Muscle layer of colon (tissue), 2 donors: ENCODE data around the gene EPHA2.

ENCODE experiments used
- H3K27ac ChIP-seq: one replicate; pipeline ENCODE4 v1.7.0; 2013; ENCODE audit warnings: low read depth, mild to moderate bottlenecking, low read length, moderate library complexity
- H3K27me3 ChIP-seq, 2 donors: one replicate each; pipeline ENCODE4 v1.7.0; 2013; ENCODE audit warnings: low read length in 2 of 2, mild to moderate bottlenecking in 2 of 2; ENCODE audit not compliant: insufficient read depth in 2 of 2, control insufficient read depth in 1 of 2
- H3K36me3 ChIP-seq: one replicate; pipeline ENCODE4 v1.7.0; 2013; ENCODE audit warnings: mild to moderate bottlenecking, low read length; ENCODE audit not compliant: insufficient read depth
- H3K4me1 ChIP-seq: one replicate; pipeline ENCODE4 v1.7.0; 2013; ENCODE audit warnings: mild to moderate bottlenecking, low read length; ENCODE audit not compliant: insufficient read depth
- H3K4me3 ChIP-seq, 2 donors: one replicate each; pipeline ENCODE4 v1.7.0; 2013; ENCODE audit warnings: low read length in 2 of 2, low read depth in 1 of 2, mild to moderate bottlenecking in 1 of 2, moderate library complexity in 1 of 2
- H3K9ac ChIP-seq: one replicate; pipeline ENCODE4 v1.7.0; 2013; ENCODE audit warnings: low read length
- H3K9me3 ChIP-seq: one replicate; pipeline ENCODE4 v1.7.0; 2013; ENCODE audit warnings: mild to moderate bottlenecking, low read length
- donor health status: abdominal sarcoma.
- donor health status: Adenocarcinoma of cecum.

The EPHA2 gene

DNA sequence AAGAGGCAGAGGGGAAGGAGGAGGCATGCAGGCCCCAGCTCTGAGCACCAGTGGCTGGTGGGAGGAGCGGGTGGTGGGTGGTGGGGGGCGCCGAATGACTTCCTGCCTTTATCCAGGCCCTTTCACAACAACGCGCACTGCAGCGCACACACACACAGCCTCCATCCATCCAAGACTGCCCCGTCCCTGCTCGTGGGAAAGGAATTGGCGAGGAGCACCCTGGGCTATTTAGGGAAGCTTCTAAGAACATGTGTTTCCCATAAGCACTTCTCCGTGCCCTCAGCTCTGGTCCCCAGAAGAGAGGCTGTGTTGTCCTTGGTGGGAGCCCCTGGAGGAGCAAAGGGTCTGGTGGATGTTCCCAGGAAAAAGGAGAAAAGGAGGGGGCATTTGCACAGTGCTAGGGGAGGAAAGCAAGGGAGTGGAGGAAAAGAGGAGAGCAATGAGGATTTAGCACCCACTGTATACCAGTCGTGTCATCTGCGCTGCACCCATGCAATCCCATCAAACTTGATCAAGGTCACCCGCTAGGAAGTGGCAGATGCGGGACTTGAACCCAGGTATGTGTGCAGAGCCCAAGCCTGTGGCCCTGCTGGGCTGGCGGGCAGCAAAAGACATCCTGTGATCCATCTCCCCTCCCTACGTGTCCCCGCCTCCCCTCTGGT, 28.1 kb downstream of the EPHA2 start:
- H3K4me3 ChIP-seq, result no peak overlapping the region
- no peak overlapping the region for H3K9ac ChIP-seq
- no peaks in the 10 kb centered on the region for H3K9me3 ChIP-seq
- H3K27ac ChIP-seq, result no peak overlapping the region
- no peaks in the 10 kb centered on the region for H3K4me1 ChIP-seq
- H3K36me3 ChIP-seq, result no peaks in the 10 kb centered on the region
- H3K27me3 ChIP-seq, result no peaks in the 10 kb centered on the region

DNA sequence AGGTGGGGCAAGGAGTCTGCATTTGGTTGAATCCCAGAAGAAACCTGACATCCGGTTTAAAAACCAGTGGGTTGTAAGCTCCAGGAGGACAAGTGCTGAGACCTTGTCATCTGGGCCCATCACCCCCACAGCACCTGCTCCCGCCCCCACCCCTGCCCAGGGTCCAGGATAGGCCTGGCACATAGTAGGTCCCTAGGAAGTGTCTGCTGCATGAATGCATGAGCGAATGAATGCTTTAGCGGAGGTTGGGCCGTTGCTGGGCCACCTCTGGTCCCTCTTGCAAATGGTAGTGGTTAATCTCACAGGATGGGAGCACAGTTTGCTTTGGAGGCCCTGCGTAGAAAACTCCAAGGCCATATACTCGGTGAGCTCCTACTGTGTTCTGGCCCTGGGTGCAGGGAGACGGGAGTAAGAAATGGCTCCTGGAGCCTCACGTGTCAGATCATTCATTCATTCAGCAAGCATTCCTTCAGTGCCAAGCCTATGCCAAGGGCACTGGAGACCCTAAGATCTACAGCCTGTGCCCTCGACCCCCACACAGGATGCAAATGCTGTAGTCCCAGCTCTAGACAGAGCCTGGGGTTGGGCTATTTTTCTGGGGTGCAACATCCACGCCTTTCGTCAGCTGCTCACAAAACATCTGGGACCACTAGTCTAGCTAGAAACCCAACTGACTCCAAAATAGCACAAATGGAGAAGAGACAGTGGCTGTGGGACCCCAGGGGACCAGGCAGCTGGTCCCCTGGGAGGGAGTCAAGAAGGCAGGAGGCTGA, 28.9 kb downstream of the EPHA2 start:
- Histone ChIP-seq H3K27me3 (no peaks in the 10 kb centered on the region), H3K27ac (no peak overlapping the region), H3K36me3 (no peaks in the 10 kb centered on the region)

GRCh38 chr1:16126160-16126559, 29.7 kb downstream of the EPHA2 start:
- H3K27ac ChIP-seq, result no peak overlapping the region
- no peaks in the 10 kb centered on the region for H3K27me3 ChIP-seq
- H3K9me3 ChIP-seq, result no peaks in the 10 kb centered on the region
- no peaks in the 10 kb centered on the region for H3K36me3 ChIP-seq
- H3K4me3 ChIP-seq, result no peak overlapping the region
- no peak overlapping the region for H3K9ac ChIP-seq
- H3K4me1 ChIP-seq, result no peaks in the 10 kb centered on the region

More for the DNA sequence above, 28.9 kb downstream of the EPHA2 start:
- no peak overlapping the region for H3K4me3 ChIP-seq
- no peaks in the 10 kb centered on the region for H3K4me1 ChIP-seq
- no peaks in the 10 kb centered on the region for H3K9me3 ChIP-seq
- H3K9ac ChIP-seq, result no peak overlapping the region

GRCh38 chr1:16125483-16125882, 30.4 kb downstream of the EPHA2 start:
- no peaks in the 10 kb centered on the region for H3K4me1 ChIP-seq

GRCh38 chr1:16125088-16125470, 30.8 kb downstream of the EPHA2 start:
- H3K9me3 ChIP-seq, result no peaks in the 10 kb centered on the region
- no peaks in the 10 kb centered on the region for H3K27me3 ChIP-seq
- no peak overlapping the region for H3K9ac ChIP-seq
- H3K4me1 ChIP-seq, result no peaks in the 10 kb centered on the region
- H3K36me3 ChIP-seq, result no peaks in the 10 kb centered on the region
- no peak overlapping the region for H3K27ac ChIP-seq
- no peak overlapping the region for H3K4me3 ChIP-seq

More at GRCh38 chr1:16125483-16125882, 30.4 kb downstream of the EPHA2 start:
- Histone ChIP-seq H3K9me3 (no peaks in the 10 kb centered on the region), H3K9ac (no peak overlapping the region), H3K4me3 (no peak overlapping the region), H3K27me3 (no peaks in the 10 kb centered on the region), H3K36me3 (no peaks in the 10 kb centered on the region), H3K27ac (no peak overlapping the region)

DNA sequence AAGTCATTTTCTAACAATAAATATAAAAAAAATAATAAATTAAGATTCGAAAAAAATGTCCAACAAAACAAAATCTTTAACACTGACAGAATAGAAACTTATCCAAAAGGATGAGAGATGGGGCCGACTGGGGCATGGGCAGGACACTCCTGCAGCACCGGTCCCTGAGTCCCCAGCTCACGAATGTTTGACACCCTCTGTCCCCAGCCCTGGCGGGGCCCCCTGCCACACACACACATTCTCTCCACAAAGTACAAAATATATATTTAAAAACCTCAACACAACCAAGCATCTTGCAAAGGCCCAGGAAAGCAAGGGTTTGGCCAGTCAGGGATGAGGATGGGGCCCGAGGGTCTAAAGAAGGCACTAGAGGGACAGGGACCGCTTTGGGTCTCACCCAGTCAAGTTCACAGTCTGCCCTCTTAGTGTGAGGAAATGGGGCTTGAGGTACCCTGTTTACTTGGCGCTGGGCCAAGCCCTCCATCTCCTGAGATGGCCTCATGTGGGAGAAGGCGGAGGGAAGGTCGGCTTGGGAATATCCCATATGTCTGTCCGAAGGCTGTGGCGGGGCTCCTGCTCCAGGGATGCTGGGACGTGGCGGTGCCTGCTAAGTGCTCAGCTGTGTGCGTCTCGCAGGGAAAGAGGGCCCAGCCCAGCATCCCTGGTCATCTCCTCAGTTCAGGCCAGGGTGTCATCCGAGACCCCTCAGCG, 31.3 kb downstream of the EPHA2 start:
- no peak overlapping the region for H3K27ac ChIP-seq
- no peaks in the 10 kb centered on the region for H3K4me1 ChIP-seq
- no peaks in the 10 kb centered on the region for H3K9me3 ChIP-seq
- no peaks in the 10 kb centered on the region for H3K36me3 ChIP-seq
- no peak overlapping the region for H3K9ac ChIP-seq
- H3K4me3 ChIP-seq, result no peak overlapping the region
- H3K27me3 ChIP-seq, result no peaks in the 10 kb centered on the region

GRCh38 chr1:16122916-16123315, 33.0 kb downstream of the EPHA2 start:
- Histone ChIP-seq H3K27ac (no peak overlapping the region), H3K36me3 (no peaks in the 10 kb centered on the region), H3K4me1 (no peaks in the 10 kb centered on the region), H3K4me3 (no peak overlapping the region), H3K27me3 (no peaks in the 10 kb centered on the region), H3K9ac (no peak overlapping the region), H3K9me3 (no peaks in the 10 kb centered on the region)

DNA sequence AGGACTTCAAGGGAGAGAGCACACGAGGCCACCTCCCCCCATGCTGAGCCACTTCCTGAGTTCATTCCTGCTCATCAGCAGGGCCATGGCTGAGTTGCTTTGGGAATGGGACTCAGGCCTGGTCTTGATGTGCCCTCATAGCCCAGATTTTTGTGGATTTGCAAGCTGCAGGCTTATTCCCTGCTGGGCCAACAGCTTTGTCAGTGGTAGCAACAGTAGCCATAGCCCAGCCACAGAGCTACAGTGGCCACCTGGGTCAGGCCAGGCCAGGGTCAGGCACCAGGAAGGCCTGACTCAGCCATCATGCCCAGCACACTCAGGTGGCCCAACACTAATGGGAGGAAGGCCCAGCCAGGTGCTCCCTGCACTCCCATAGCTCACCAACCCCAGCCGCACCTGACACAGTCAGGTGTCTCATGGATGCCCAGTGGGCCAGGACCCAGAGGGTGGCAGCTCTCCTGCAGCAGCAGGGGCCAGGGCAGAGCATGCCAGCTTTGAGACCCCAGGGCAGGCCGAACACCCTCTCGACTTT, 33.5 kb downstream of the EPHA2 start:
- H3K27ac ChIP-seq, result no peak overlapping the region

GRCh38 chr1:16120940-16121410, 34.9 kb downstream of the EPHA2 start:
- no peaks in the 10 kb centered on the region for H3K9me3 ChIP-seq
- H3K9ac ChIP-seq, result no peak overlapping the region
- no peaks in the 10 kb centered on the region for H3K4me1 ChIP-seq
- no peaks in the 10 kb centered on the region for H3K27me3 ChIP-seq
- no peak overlapping the region for H3K4me3 ChIP-seq
- H3K27ac ChIP-seq, result no peak overlapping the region
- H3K36me3 ChIP-seq, result no peaks in the 10 kb centered on the region

More for the DNA sequence above, 33.5 kb downstream of the EPHA2 start:
- Histone ChIP-seq H3K4me3 (no peak overlapping the region), H3K9me3 (no peaks in the 10 kb centered on the region), H3K27me3 (no peaks in the 10 kb centered on the region), H3K9ac (no peak overlapping the region), H3K4me1 (no peaks in the 10 kb centered on the region), H3K36me3 (no peaks in the 10 kb centered on the region)

GRCh38 chr1:16120407-16120806, 35.5 kb downstream of the EPHA2 start:
- Histone ChIP-seq H3K9ac (no peak overlapping the region), H3K4me1 (no peaks in the 10 kb centered on the region), H3K27ac (no peak overlapping the region), H3K9me3 (no peaks in the 10 kb centered on the region), H3K4me3 (no peak overlapping the region), H3K27me3 (no peaks in the 10 kb centered on the region), H3K36me3 (no peaks in the 10 kb centered on the region)

DNA sequence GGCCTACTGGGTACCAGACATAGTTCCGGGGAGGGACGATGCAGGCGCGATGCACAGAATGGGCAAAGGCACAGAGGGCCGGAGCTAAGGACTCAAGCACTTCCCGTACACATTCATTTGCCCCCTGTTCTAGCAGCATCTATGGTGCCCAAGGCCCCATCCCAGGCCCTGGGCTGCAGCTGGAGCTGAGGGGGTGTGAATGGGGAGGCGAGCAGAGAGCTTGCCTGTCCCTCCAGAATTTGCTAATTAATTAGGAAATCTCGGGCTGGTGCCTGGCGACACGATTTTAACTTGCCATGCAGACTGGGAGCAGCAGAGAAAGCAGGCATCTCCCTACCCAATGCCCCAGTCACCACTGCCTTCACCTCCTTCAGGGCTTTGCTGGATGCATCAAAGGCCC, 35.9 kb downstream of the EPHA2 start:
- no peak overlapping the region for H3K4me3 ChIP-seq
- H3K36me3 ChIP-seq, result no peaks in the 10 kb centered on the region
- H3K9me3 ChIP-seq, result no peaks in the 10 kb centered on the region
- H3K27ac ChIP-seq, result no peak overlapping the region
- H3K9ac ChIP-seq, result no peak overlapping the region
- no peaks in the 10 kb centered on the region for H3K27me3 ChIP-seq
- H3K4me1 ChIP-seq, result no peaks in the 10 kb centered on the region
